GM18526 (cell line): ENCODE data around the gene GOLGA6A.
"Not testable (repeated sequence)": the region's sequence is repeated elsewhere in the genome, so short reads cannot be mapped to it uniquely, and the experiment has no call there.

Experiments used
- POLR2A ChIP-seq: IDR thresholded peaks from 3 replicates; pipeline ENCODE4 v1.6.1; 2011; ENCODE audit not compliant: insufficient read length; ENCODE audit errors: extremely low read depth

The GOLGA6A gene

GRCh38 chr15:74082450-74082849 is at the start of gene GOLGA6A:
TSS of gene GOLGA6A (minus strand) at chr15:74082550. CDS start at chr15:74082509, 41 bp downstream.
- not testable (repeated sequence) for TF ChIP-seq POLR2A

- TF ChIP-seq POLR2A, result no peak
These were observed 49.5 kb upstream of the GOLGA6A start for GRCh38 chr15:74131628-74132413.

GRCh38 chr15:74130849-74131627 is 48.7 kb upstream of the GOLGA6A start:
- no peak for TF ChIP-seq POLR2A

GRCh38 chr15:74130155-74130848 is 48.0 kb upstream of the GOLGA6A start, which contains the start of gene ISLR2:
TSS of gene ISLR2 (plus strand) at chr15:74130586. CDS start at chr15:74132755, 2,169 bp downstream.
- no peak for TF ChIP-seq POLR2A

- no peak for TF ChIP-seq POLR2A
These were observed 47.3 kb upstream of the GOLGA6A start for GRCh38 chr15:74129586-74130154.

GRCh38 chr15:74128785-74129585 is 46.6 kb upstream of the GOLGA6A start:
- no peak for TF ChIP-seq POLR2A

- TF ChIP-seq POLR2A, result no peak
These were observed 45.8 kb upstream of the GOLGA6A start for GRCh38 chr15:74127954-74128784.

- TF ChIP-seq POLR2A, result no peak
These were observed 45.1 kb upstream of the GOLGA6A start for GRCh38 chr15:74127255-74127953.

- no peak for TF ChIP-seq POLR2A
These were observed 42.4 kb upstream of the GOLGA6A start for GRCh38 chr15:74124759-74125158.

- no peak for TF ChIP-seq POLR2A
These were observed 41.8 kb upstream of the GOLGA6A start for GRCh38 chr15:74124196-74124595.

GRCh38 chr15:74123658-74124057 is 41.3 kb upstream of the GOLGA6A start:
- no peak for TF ChIP-seq POLR2A

- TF ChIP-seq POLR2A, result no peak
These were observed 40.7 kb upstream of the GOLGA6A start for GRCh38 chr15:74123131-74123429.
